GM12878 (cell line): ENCODE results near the gene KIDINS220. TPM values are rescaled to one million over a fixed set of nuclear protein-coding genes. Genes with fewer than 3 reads are reported as not detected.

Experiments
- BCL11A ChIP-seq: IDR thresholded peaks from 2 replicates; pipeline ENCODE4 v1.6.1; 2011; ENCODE audit warnings: low read depth, low read length
- CBX3 ChIP-seq: fragments of 200-600 bp; sonication (generic); IDR thresholded peaks from 2 replicates; pipeline ENCODE4 v1.6.1; 2016; ENCODE audit warnings: low read depth, borderline replicate concordance
- CHD1 ChIP-seq: IDR thresholded peaks from 2 replicates; pipeline ENCODE4 v1.6.1; 2012; ENCODE audit warnings: low read depth, low read length, improper control_type of control experiment
- CREM ChIP-seq: IDR thresholded peaks from 2 replicates; pipeline ENCODE4 v1.6.1; 2014; ENCODE audit warnings: antibody characterized with exemption, low read depth
- EED ChIP-seq: sonication (generic); IDR thresholded peaks from 2 replicates; pipeline ENCODE4 v1.6.1; 2016; ENCODE audit warnings: antibody characterized with exemption, low read depth
- FOXM1 ChIP-seq: IDR thresholded peaks from 2 replicates; pipeline ENCODE4 v1.6.1; 2012; ENCODE audit warnings: low read depth, mild to moderate bottlenecking, inconsistent platforms, low read length, moderate library complexity
- GATAD2B ChIP-seq: fragments of 450-650 bp; conservative IDR thresholded peaks from 2 replicates; pipeline ENCODE4 v1.6.1; 2017; ENCODE audit warnings: low read depth, mild to moderate bottlenecking, moderate library complexity
- IRF4 ChIP-seq: IDR thresholded peaks from 2 replicates; pipeline ENCODE4 v1.6.1; 2011; ENCODE audit warnings: low read depth, low read length
- KDM1A ChIP-seq: fragments of 200-600 bp; sonication (generic); IDR thresholded peaks from 2 replicates; pipeline ENCODE4 v1.6.1; 2016; ENCODE audit warnings: borderline replicate concordance
- MXI1 ChIP-seq: fragments of 150-350 bp; IDR thresholded peaks from 2 replicates; pipeline ENCODE4 v1.6.1; 2011; ENCODE audit warnings: low read depth, mild to moderate bottlenecking, inconsistent platforms, low read length, improper control_type of control experiment
- NFYA ChIP-seq: IDR thresholded peaks from 2 replicates; pipeline ENCODE4 v1.6.1; 2011; ENCODE audit warnings: low read depth, mild to moderate bottlenecking, low read length, improper control_type of control experiment, borderline replicate concordance
- NR2F1 ChIP-seq: fragments of 450-650 bp; conservative IDR thresholded peaks from 2 replicates; pipeline ENCODE4 v1.6.1; 2017; ENCODE audit warnings: mild to moderate bottlenecking
- POLR2A ChIP-seq: IDR thresholded peaks from 2 replicates; pipeline ENCODE4 v1.6.1; 2011; ENCODE audit warnings: low read depth, mild to moderate bottlenecking, low read length
- SREBF2 ChIP-seq: IDR thresholded peaks from 2 replicates; pipeline ENCODE4 v1.6.1; 2012; ENCODE audit warnings: mild to moderate bottlenecking, low read length
- SUZ12 ChIP-seq: fragments of 200-600 bp; sonication (generic); IDR thresholded peaks from one replicate; pipeline ENCODE4 v1.6.1; 2018; ENCODE audit warnings: antibody characterized with exemption, mild to moderate bottlenecking; ENCODE audit not compliant: unreplicated experiment
- TCF12 ChIP-seq: IDR thresholded peaks from 2 replicates; pipeline ENCODE4 v1.6.1; 2011; ENCODE audit warnings: low read depth, mild to moderate bottlenecking, low read length
- TCF3 ChIP-seq: IDR thresholded peaks from 2 replicates; pipeline ENCODE4 v1.6.1; 2012; ENCODE audit warnings: low read depth, mild to moderate bottlenecking, low read length, borderline replicate concordance; ENCODE audit not compliant: insufficient read depth
- ZSCAN29 ChIP-seq: fragments of 450-650 bp; IDR thresholded peaks from 2 replicates; pipeline ENCODE4 v1.6.1; 2017; ENCODE audit warnings: mild to moderate bottlenecking, moderate library complexity
- polyA plus RNA-seq, 11 experiments: library from polyadenylated mRNA; depleted of rRNA in 4 of 11; unstranded in 6 of 11; stranded (reverse) in 5 of 11; fragments of >200 nt; fragmentation: Nextera tagmentation in 4 of 11; fragmentation: Illumina TruSeq in 1 of 11; extraction: Ambion mirVana in 4 of 11; extraction: Trizol in 1 of 11; gene quantifications; 1 replicate in 1 of 11; 2 replicates in 10 of 11; pipeline versions ENCODE4 v1.2.1 to v1.2.3, GENCODE V29; 2011 to 2016; ENCODE audit warnings: inconsistent platforms in 2 of 11, missing spikeins in 2 of 11, low read depth in 1 of 11
- total RNA-seq, 4 experiments: library from RNA; depleted of rRNA in 3 of 4; stranded (reverse); fragments of >200 nt in 3 of 4; fragmentation: Illumina TruSeq in 1 of 4; extraction: Trizol in 1 of 4; gene quantifications; 2 replicates each; pipeline versions ENCODE4 v1.2.1 to v1.2.3, GENCODE V29; 2013 to 2021
- TF ChIP-seq, protein P1 (sequence below): fragments of 450-650 bp; IDR thresholded peaks from 2 replicates; pipeline ENCODE4 v1.6.1; 2016; ENCODE audit warnings: mild to moderate bottlenecking
- TF ChIP-seq, protein P2 (sequence below): fragments of 150-350 bp; IDR thresholded peaks from 2 replicates; pipeline ENCODE4 v1.6.1; 2014; ENCODE audit warnings: mild to moderate bottlenecking, low read depth, low read length
- TF ChIP-seq, protein P3 (sequence below): fragments of 450-650 bp; IDR thresholded peaks from 2 replicates; pipeline ENCODE4 v1.6.1; 2018; ENCODE audit warnings: borderline replicate concordance, mild to moderate bottlenecking; ENCODE audit not compliant: partially characterized antibody
- TF ChIP-seq, protein P4 (sequence below): IDR thresholded peaks from 2 replicates; pipeline ENCODE4 v1.6.1; 2012; ENCODE audit warnings: mild to moderate bottlenecking, low read depth, low read length

KIDINS220 gene
- total and polyA plus RNA-seq, 10 of the 15 experiments (the other 5 are each of a cell fraction or from before 2014, with no cell fraction given), result 6.0 to 31.2 (median 16.0) TPM

- TF ChIP-seq, protein P1, sequence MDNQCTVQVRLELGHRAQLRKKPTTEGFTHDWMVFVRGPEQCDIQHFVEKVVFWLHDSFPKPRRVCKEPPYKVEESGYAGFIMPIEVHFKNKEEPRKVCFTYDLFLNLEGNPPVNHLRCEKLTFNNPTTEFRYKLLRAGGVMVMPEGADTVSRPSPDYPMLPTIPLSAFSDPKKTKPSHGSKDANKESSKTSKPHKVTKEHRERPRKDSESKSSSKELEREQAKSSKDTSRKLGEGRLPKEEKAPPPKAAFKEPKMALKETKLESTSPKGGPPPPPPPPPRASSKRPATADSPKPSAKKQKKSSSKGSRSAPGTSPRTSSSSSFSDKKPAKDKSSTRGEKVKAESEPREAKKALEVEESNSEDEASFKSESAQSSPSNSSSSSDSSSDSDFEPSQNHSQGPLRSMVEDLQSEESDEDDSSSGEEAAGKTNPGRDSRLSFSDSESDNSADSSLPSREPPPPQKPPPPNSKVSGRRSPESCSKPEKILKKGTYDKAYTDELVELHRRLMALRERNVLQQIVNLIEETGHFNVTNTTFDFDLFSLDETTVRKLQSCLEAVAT, result peak; percentile 99
- TF ChIP-seq CBX3 (no peak), GATAD2B (peak; percentile 84), NR2F1 (0 out of 2 replicates have a peak, but pooled peaks have one; percentile 38), FOXM1 (no peak), IRF4 (0 out of 2 replicates have a peak, but pooled peaks have one; percentile 10), ZSCAN29 (no peak; the same call in 1 of the 2 replicates), SREBF2 (no peak), EED (0 out of 2 replicates have a peak, but pooled peaks have one; percentile 20), CHD1 (no peak; the same call in 1 of the 2 replicates), KDM1A (no peak), SUZ12 (no peak), TCF12 (peak; percentile 91), BCL11A (peak; percentile 20; the same call in 1 of the 2 replicates), MXI1 (peak; percentile 74; the same call in 1 of the 2 replicates), NFYA (no peak; the same call in 1 of the 2 replicates), POLR2A (peak; percentile 99), CREM (peak; percentile 62), TCF3 (peak; percentile 92; the same call in 1 of the 2 replicates)
- TF ChIP-seq, protein P2, sequence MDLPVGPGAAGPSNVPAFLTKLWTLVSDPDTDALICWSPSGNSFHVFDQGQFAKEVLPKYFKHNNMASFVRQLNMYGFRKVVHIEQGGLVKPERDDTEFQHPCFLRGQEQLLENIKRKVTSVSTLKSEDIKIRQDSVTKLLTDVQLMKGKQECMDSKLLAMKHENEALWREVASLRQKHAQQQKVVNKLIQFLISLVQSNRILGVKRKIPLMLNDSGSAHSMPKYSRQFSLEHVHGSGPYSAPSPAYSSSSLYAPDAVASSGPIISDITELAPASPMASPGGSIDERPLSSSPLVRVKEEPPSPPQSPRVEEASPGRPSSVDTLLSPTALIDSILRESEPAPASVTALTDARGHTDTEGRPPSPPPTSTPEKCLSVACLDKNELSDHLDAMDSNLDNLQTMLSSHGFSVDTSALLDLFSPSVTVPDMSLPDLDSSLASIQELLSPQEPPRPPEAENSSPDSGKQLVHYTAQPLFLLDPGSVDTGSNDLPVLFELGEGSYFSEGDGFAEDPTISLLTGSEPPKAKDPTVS, result peak; percentile 69; the same call in 1 of the 2 replicates
- TF ChIP-seq, protein P3, sequence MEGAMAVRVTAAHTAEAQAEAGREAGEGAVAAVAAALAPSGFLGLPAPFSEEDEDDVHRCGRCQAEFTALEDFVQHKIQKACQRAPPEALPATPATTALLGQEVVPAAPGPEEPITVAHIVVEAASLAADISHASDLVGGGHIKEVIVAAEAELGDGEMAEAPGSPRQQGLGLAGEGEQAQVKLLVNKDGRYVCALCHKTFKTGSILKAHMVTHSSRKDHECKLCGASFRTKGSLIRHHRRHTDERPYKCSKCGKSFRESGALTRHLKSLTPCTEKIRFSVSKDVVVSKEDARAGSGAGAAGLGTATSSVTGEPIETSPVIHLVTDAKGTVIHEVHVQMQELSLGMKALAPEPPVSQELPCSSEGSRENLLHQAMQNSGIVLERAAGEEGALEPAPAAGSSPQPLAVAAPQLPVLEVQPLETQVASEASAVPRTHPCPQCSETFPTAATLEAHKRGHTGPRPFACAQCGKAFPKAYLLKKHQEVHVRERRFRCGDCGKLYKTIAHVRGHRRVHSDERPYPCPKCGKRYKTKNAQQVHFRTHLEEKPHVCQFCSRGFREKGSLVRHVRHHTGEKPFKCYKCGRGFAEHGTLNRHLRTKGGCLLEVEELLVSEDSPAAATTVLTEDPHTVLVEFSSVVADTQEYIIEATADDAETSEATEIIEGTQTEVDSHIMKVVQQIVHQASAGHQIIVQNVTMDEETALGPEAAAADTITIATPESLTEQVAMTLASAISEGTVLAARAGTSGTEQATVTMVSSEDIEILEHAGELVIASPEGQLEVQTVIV, result peak; percentile 67
- TF ChIP-seq, protein P4, sequence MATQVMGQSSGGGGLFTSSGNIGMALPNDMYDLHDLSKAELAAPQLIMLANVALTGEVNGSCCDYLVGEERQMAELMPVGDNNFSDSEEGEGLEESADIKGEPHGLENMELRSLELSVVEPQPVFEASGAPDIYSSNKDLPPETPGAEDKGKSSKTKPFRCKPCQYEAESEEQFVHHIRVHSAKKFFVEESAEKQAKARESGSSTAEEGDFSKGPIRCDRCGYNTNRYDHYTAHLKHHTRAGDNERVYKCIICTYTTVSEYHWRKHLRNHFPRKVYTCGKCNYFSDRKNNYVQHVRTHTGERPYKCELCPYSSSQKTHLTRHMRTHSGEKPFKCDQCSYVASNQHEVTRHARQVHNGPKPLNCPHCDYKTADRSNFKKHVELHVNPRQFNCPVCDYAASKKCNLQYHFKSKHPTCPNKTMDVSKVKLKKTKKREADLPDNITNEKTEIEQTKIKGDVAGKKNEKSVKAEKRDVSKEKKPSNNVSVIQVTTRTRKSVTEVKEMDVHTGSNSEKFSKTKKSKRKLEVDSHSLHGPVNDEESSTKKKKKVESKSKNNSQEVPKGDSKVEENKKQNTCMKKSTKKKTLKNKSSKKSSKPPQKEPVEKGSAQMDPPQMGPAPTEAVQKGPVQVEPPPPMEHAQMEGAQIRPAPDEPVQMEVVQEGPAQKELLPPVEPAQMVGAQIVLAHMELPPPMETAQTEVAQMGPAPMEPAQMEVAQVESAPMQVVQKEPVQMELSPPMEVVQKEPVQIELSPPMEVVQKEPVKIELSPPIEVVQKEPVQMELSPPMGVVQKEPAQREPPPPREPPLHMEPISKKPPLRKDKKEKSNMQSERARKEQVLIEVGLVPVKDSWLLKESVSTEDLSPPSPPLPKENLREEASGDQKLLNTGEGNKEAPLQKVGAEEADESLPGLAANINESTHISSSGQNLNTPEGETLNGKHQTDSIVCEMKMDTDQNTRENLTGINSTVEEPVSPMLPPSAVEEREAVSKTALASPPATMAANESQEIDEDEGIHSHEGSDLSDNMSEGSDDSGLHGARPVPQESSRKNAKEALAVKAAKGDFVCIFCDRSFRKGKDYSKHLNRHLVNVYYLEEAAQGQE, result peak; percentile 62
These were observed 155.4 kb downstream of the KIDINS220 start, which contains the start of gene ID2 (continued) for GRCh38 chr2:8681786-8682692.
